HepG2 (cell line): ENCODE data around the gene LGI2. TPM values are rescaled to one million over a fixed set of nuclear protein-coding genes. Genes with fewer than 3 reads are reported as not detected.
A peak's percentile ranks its signal among the peaks of the same experiment; 100 is the strongest.

Source experiments
- ATAC-seq: fragments of 200-7000 bp; cut with Tn5 transposase; 3 replicates; pipeline ENCODE4 v1.9.1; 2020; ENCODE audit warnings: mild to moderate bottlenecking, moderate library complexity
- BruUV-seq: library from RNA; stranded (reverse); fragments of 400-500 nt; replicated peaks from 2 replicates; lab custom pipeline; 2021; lab: Mats Ljungman, UMichigan
- CTCF ChIA-PET: fragments of 300-600 bp; formaldehyde crosslinking; extraction: SDS; loops from one replicate; lab custom pipeline; 2021; ENCODE audit warnings: low total read pairs, inconsistent platforms, low intra/inter-chr PET ratio; lab: Yijun Ruan, JAX
- POLR2A ChIA-PET: fragments of 350-600 bp; sonication (Branson Sonifier 250); formaldehyde crosslinking; loops from one replicate; lab custom pipeline; 2020; ENCODE audit warnings: antibody characterized with exemption, inconsistent platforms; lab: Yijun Ruan, JAX
- DNase-seq: peaks from one replicate; pipeline ENCODE4 v3.0.0-alpha.2; 2015; ENCODE audit warnings: low spot score
- FAIRE-seq: peaks from 3 replicates; lab custom pipeline; 2011; peaks lifted over from hg19 to GRCh38; lab: Jason Lieb, UNC
- H2AFZ ChIP-seq: one replicate; pipeline ENCODE4 v1.6.1; 2011; ENCODE audit warnings: low read length, inconsistent platforms
- H3K27ac ChIP-seq: fragments of 300-600 bp; 3 replicates; pipeline ENCODE4 v1.8.0; 2011; ENCODE audit warnings: mixed run types, mild to moderate bottlenecking, mixed read lengths, low read length, inconsistent platforms; ENCODE audit not compliant: insufficient read depth; ENCODE audit errors: extremely low read length
- H3K27me3 ChIP-seq, 2 experiments: fragments of 200-600 bp in 1 of 2; 2 replicates in 1 of 2; 3 replicates in 1 of 2; pipeline versions ENCODE4 v1.6.0 to v1.8.0; 2011; ENCODE audit warnings: low read length in 2 of 2, mild to moderate bottlenecking in 2 of 2, moderate library complexity in 2 of 2, inconsistent platforms in 1 of 2; ENCODE audit not compliant: insufficient read depth in 2 of 2, control insufficient read depth in 1 of 2
- H3K36me3 ChIP-seq, 2 experiments: fragments of 200-600 bp in 1 of 2; replicated peaks in 1 of 2; 2 replicates in 1 of 2; 3 replicates in 1 of 2; pipeline versions ENCODE4 v1.5.1 to v1.8.0; 2011; ENCODE audit warnings: low read length in 2 of 2, inconsistent platforms in 1 of 2; ENCODE audit not compliant: insufficient read depth in 2 of 2, control insufficient read depth in 1 of 2
- H3K4me1 ChIP-seq: 2 replicates; pipeline ENCODE4 v1.5.1; 2012; ENCODE audit warnings: low read length, inconsistent platforms; ENCODE audit not compliant: insufficient read depth
- H3K4me2 ChIP-seq: 2 replicates; pipeline ENCODE4 v1.6.0; 2011; ENCODE audit warnings: low read depth, low read length, inconsistent platforms
- H3K4me3 ChIP-seq, 3 experiments: fragments of 200-600 bp in 1 of 3; sonication (generic), shearing (Covaris generic) in 1 of 3; replicated peaks in 1 of 3; 2 replicates each; pipeline ENCODE4 v1.5.1; 2011 to 2016; ENCODE audit warnings: low read length in 3 of 3, inconsistent platforms in 2 of 3, low read depth in 2 of 3, mild to moderate bottlenecking in 2 of 3, control low read depth in 1 of 3, mixed read lengths in 1 of 3; ENCODE audit not compliant: insufficient read depth in 1 of 3
- H3K79me2 ChIP-seq: one replicate; pipeline ENCODE4 v1.6.1; 2011; ENCODE audit warnings: low read length, inconsistent platforms; ENCODE audit not compliant: insufficient read depth
- H3K9ac ChIP-seq: 2 replicates; pipeline ENCODE4 v1.6.0; 2011; ENCODE audit warnings: mild to moderate bottlenecking, low read depth, low read length, inconsistent platforms; ENCODE audit not compliant: insufficient read depth
- H3K9me3 ChIP-seq: 2 replicates; pipeline ENCODE4 v1.5.1; 2012; ENCODE audit warnings: mild to moderate bottlenecking, low read length
- H4K20me1 ChIP-seq: 2 replicates; pipeline ENCODE4 v1.6.0; 2011; ENCODE audit warnings: inconsistent platforms, mild to moderate bottlenecking, low read length, moderate library complexity; ENCODE audit not compliant: insufficient read depth
- STAG1 ChIP-seq: sonication (generic); formaldehyde crosslinking; IDR thresholded peaks from 2 replicates; pipeline ENCODE4 v1.4.0; 2020; ENCODE audit warnings: missing genetic modification reagents
- ZNF607 ChIP-seq: sonication (generic); formaldehyde crosslinking; IDR thresholded peaks from 2 replicates; pipeline ENCODE4 v1.5.1; 2020; ENCODE audit warnings: missing genetic modification reagents, mild to moderate bottlenecking, borderline replicate concordance
- WGBS: methylation state at CpG from one replicate; pipeline ENCODE4 v1.1.6; 2017; ENCODE audit warnings: low lambda C conversion rate; 5-methylcytosine and 5-hydroxymethylcytosine counted together
- in situ Hi-C: cut with HindIII; loops from 2 replicates; pipeline ENCODE4 v1.10.0; 2017; ENCODE audit warnings: low pct_unique_long_range_greater_than_20kb; ENCODE audit not compliant: extremely low pct_ligation_motif_present
- intact Hi-C: fragments of 100-400 bp; cut with micrococcal nuclease; formaldehyde crosslinking; loops from one replicate; pipeline ENCODE4 v1.10.0; 2022; ENCODE audit not compliant: unreplicated experiment
- polyA plus RNA-seq, 8 experiments: library from polyadenylated mRNA; depleted of rRNA in 3 of 8; stranded (reverse) in 7 of 8; unstranded in 1 of 8; fragments of >200 nt; fragmentation: Illumina TruSeq in 4 of 8; extraction: Trizol in 4 of 8; gene quantifications; 2 replicates each; pipeline versions ENCODE4 v1.2.1 to v1.2.3, GENCODE V29; 2011 to 2016; ENCODE audit warnings: low read depth in 4 of 8, missing spikeins in 1 of 8, mixed read lengths in 1 of 8; ENCODE audit not compliant: insufficient read depth in 1 of 8
- total RNA-seq, 5 experiments: library from RNA; depleted of rRNA; stranded (reverse); fragments of >200 nt; fragmentation: Illumina TruSeq; extraction: Trizol; gene quantifications; 2 replicates each; pipeline ENCODE4 v1.2.3, GENCODE V29; 2016; ENCODE audit warnings: low read depth in 1 of 5
- TF ChIP-seq, protein P1 (sequence below): sonication (generic); formaldehyde crosslinking; IDR thresholded peaks from 2 replicates; pipeline ENCODE4 v1.5.0; 2020; ENCODE audit warnings: mild to moderate bottlenecking, missing genetic modification reagents, moderate library complexity
- TF ChIP-seq, protein P2 (sequence below): sonication (generic); formaldehyde crosslinking; IDR thresholded peaks from 2 replicates; pipeline ENCODE4 v1.8.0; 2022; ENCODE audit warnings: missing genetic modification reagents, mild to moderate bottlenecking, moderate library complexity, borderline replicate concordance

The LGI2 gene
- total and polyA plus RNA-seq, 2 of the 13 experiments (the other 11 are each of a cell fraction or from before 2014, with no cell fraction given): not detected

DNA sequence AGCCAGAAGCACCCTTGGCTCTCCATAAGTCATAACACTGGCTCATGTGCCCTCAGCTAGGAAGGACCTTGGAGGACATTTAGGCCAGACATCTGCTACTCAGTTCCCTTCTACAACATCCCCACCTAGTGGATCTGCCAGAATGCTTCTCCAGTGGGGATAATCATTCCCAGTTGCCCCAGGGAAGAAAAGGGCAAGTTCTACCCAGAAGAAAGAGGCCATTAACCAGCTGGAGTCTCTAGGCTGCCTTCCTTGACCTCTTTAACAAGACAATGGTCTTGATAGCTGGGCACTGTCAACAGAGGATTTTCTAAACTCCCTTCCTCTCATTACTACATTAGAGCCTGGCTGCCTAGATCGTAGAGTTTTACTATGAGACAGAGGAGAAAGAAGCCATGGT, 42.0 kb downstream of the LGI2 start:
- in situ Hi-C loops (loop anchor here (25.0 kb wide), 2 partner anchors 374 to 501 kb away; no protein-coding TSS in a partner anchor), intact Hi-C loops (no loop called here)
- Histone ChIP-seq H3K4me3 (no peak overlapping the region), H4K20me1 (no peaks in the 10 kb centered on the region), H3K27ac (no peak overlapping the region), H3K36me3 (no peaks in the 10 kb centered on the region), H3K4me2 (no peak overlapping the region), H3K9ac (no peak overlapping the region), H3K4me1 (no peaks in the 10 kb centered on the region), H2AFZ (no peak overlapping the region), H3K9me3 (no peaks in the 10 kb centered on the region), H3K27me3 (no peaks in the 10 kb centered on the region; a peak in 1 of 5 replicates), H3K79me2 (no peaks in the 10 kb centered on the region)
- 0% methylated on average over 1 of the region's 1 CpG for WGBS
- TF ChIP-seq, protein P1, sequence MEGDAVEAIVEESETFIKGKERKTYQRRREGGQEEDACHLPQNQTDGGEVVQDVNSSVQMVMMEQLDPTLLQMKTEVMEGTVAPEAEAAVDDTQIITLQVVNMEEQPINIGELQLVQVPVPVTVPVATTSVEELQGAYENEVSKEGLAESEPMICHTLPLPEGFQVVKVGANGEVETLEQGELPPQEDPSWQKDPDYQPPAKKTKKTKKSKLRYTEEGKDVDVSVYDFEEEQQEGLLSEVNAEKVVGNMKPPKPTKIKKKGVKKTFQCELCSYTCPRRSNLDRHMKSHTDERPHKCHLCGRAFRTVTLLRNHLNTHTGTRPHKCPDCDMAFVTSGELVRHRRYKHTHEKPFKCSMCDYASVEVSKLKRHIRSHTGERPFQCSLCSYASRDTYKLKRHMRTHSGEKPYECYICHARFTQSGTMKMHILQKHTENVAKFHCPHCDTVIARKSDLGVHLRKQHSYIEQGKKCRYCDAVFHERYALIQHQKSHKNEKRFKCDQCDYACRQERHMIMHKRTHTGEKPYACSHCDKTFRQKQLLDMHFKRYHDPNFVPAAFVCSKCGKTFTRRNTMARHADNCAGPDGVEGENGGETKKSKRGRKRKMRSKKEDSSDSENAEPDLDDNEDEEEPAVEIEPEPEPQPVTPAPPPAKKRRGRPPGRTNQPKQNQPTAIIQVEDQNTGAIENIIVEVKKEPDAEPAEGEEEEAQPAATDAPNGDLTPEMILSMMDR (CRISPR knock-in tag): peak; percentile 53
- TF ChIP-seq ZNF607 (CRISPR knock-in tag) (no peak), STAG1 (CRISPR knock-in tag) (peak; percentile 54)
- TF ChIP-seq, protein P2, sequence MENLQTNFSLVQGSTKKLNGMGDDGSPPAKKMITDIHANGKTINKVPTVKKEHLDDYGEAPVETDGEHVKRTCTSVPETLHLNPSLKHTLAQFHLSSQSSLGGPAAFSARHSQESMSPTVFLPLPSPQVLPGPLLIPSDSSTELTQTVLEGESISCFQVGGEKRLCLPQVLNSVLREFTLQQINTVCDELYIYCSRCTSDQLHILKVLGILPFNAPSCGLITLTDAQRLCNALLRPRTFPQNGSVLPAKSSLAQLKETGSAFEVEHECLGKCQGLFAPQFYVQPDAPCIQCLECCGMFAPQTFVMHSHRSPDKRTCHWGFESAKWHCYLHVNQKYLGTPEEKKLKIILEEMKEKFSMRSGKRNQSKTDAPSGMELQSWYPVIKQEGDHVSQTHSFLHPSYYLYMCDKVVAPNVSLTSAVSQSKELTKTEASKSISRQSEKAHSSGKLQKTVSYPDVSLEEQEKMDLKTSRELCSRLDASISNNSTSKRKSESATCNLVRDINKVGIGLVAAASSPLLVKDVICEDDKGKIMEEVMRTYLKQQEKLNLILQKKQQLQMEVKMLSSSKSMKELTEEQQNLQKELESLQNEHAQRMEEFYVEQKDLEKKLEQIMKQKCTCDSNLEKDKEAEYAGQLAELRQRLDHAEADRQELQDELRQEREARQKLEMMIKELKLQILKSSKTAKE (CRISPR knock-in tag): no peak
- CTCF ChIA-PET: no interaction called here
- FAIRE-seq (no peak), DNase-seq (peak; percentile 13), ATAC-seq (peak; percentile 79)
- no TSS peak for BruUV-seq
- POLR2A ChIA-PET: no interaction called here
